Stimulated activated CD8-positive, alpha-beta memory T cell treated with anti-CD3 and anti-CD28 coated beads, Interleukin-7, amount 100 ng/mL, for 48 hours (primary cell): ENCODE measurements around the gene CCDC68.

Experiments
- DNase-seq, 2 donors: peaks; one replicate each; pipeline ENCODE4 v3.0.0-alpha.2; 2020; ENCODE audit warnings: low read depth in 1 of 2; ENCODE audit errors: extremely low read depth in 1 of 2

Gene CCDC68

GRCh38 chr18:54923339-54923956 is 35.8 kb downstream of the CCDC68 start:
- DNase-seq = no peak

GRCh38 chr18:54919412-54919811 is 39.8 kb downstream of the CCDC68 start:
- no peak for DNase-seq

GRCh38 chr18:54918060-54918459 is 41.2 kb downstream of the CCDC68 start:
- no peak for DNase-seq

- no peak for DNase-seq
Measured at GRCh38 chr18:54916507-54916906, 42.8 kb downstream of the CCDC68 start.

GRCh38 chr18:54914816-54915215 is 44.4 kb downstream of the CCDC68 start:
- no peak for DNase-seq

- no peak for DNase-seq
Measured at GRCh38 chr18:54911551-54911950, 47.7 kb downstream of the CCDC68 start.

GRCh38 chr18:54910161-54910919 is 48.9 kb downstream of the CCDC68 start:
- no peak for DNase-seq

- DNase-seq = no peak
Measured at GRCh38 chr18:54909538-54909937, 49.7 kb downstream of the CCDC68 start.

- DNase-seq = no peak
Measured at GRCh38 chr18:54906331-54907185, 52.7 kb downstream of the CCDC68 start.

GRCh38 chr18:54905629-54906028 is 53.6 kb downstream of the CCDC68 start:
- no peak for DNase-seq

GRCh38 chr18:54904581-54904980 is 54.7 kb downstream of the CCDC68 start:
- no peak for DNase-seq

GRCh38 chr18:54900290-54900689 is 59.0 kb downstream of the CCDC68 start:
- DNase-seq = no peak

GRCh38 chr18:54899500-54899899 is 59.8 kb downstream of the CCDC68 start:
- no peak for DNase-seq

GRCh38 chr18:54888933-54889332 is 70.3 kb downstream of the CCDC68 start:
- DNase-seq = no peak

GRCh38 chr18:54888378-54888777 is 70.9 kb downstream of the CCDC68 start:
- DNase-seq = no peak

- no peak for DNase-seq
Measured at GRCh38 chr18:54883816-54884604, 75.3 kb downstream of the CCDC68 start.

GRCh38 chr18:54882318-54882717 is 76.9 kb downstream of the CCDC68 start:
- no peak for DNase-seq

- no peak for DNase-seq
Measured at GRCh38 chr18:54881229-54881768, 78.0 kb downstream of the CCDC68 start.

- no peak for DNase-seq
Measured at GRCh38 chr18:54880395-54881105, 78.7 kb downstream of the CCDC68 start.

GRCh38 chr18:54879691-54880090 is 79.6 kb downstream of the CCDC68 start:
- no peak for DNase-seq
